Measurements from ENCODE around the gene ADORA2B.
"Not testable (repeated sequence)": the region's sequence is repeated elsewhere in the genome, so short reads cannot be mapped to it uniquely, and the experiment has no call there.

Gene ADORA2B

GRCh38 chr17:15944759-15945526 is at the start of gene ADORA2B:
ADORA2B (plus strand) TSS chr17:15945130; CDS start chr17:15945249, 119 bp downstream.
- no peak for FAIRE-seq

DNA sequence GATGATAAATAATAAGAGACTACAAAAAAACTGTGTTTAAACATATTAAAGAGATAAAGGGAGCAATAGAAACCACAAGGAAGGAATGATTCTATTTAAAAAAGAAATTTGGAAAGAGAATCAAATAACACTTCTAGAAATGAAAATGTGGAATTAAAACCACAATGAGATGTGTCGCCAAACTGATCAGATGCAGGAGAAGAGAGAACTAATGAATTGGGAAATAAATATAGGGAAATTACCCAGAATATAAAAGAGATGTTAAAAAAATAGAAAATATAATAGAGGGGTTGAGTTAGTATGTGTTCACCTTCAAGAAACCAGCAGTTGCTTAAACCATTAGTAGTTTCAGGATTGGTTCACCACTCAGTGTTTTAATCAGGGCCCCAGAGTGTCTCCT is 48.7 kb upstream of the ADORA2B start:
- no peak for FAIRE-seq

DNA sequence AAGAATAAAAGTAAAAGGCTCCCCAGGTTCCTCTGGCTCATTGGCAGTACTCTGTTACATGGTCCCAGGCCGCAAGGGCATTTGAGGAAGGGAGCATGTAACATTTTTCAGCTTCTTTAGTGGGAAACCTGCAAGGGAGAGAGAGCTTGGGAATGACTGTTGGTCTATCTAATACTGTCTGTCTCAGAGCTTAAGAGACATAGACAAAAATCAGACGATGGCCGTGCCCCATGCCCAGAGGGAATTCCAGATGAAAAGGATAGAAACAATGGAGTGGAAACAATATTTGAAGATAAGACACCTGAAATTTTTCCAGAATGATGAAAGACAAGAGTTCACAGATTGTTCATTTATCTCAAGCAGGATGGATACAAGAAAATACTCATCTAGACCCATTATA is 48.1 kb upstream of the ADORA2B start:
- FAIRE-seq, result no peak

DNA sequence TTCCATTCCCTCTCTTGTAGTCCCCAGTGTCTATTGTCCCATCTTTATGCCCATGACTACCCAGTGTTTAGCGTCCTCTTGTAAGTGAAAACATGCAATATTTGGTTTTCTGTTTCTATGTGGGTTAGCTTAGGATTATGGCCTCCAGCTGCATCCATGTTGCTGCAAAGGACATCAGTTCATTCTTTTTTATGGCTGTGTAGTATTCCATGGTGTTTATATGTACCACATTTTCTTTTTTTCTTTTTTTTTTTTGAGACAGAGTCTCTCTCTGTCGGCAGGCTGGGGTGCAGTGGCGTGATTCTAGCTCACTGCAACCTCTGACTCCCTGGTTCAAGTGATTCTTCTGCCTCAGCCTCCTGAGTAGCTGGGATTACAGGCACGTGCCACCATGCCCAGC is 45.3 kb upstream of the ADORA2B start:
- FAIRE-seq, result not testable (repeated sequence)

- no peak for FAIRE-seq
These were observed 44.1 kb upstream of the ADORA2B start for GRCh38 chr17:15900871-15901270.

DNA sequence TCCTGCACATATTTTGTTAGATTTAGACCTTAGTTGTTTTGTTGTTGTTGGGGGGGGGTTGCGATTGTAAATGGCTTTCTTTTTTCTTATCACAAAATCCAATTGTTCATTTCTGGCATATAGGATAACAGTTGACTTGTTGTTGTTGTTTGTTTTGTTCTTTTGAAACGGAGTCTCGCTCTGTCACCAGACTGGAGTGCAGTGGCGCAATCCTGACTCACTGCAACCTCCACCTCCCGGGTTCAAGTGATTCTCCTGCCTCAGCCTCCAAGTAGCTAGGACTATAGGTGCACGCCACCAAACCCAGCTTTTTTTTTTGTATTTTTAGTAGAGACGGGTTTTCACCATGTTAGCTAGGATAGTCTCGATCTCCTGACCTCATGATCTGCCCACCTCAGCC is 39.7 kb upstream of the ADORA2B start:
- FAIRE-seq, result not testable (repeated sequence)

DNA sequence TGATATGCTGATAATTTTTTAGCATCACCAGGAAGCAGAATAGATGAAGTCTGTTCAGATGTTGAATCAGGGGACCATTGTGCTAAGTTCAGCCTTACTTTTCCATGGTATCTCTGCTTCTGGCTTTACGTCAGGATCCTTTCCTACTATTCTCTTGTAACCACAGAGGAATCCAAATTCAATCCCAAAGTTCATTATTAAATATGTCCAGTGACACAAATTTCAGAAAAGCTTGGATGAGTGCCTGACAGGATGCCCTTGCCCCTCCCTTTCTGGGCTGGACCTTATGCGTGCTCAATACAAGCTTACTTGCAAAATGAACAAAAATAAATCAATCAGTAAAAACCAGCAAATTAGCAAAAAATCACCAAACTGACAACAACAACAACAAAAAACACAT is 37.6 kb upstream of the ADORA2B start:
- FAIRE-seq, result no peak

DNA sequence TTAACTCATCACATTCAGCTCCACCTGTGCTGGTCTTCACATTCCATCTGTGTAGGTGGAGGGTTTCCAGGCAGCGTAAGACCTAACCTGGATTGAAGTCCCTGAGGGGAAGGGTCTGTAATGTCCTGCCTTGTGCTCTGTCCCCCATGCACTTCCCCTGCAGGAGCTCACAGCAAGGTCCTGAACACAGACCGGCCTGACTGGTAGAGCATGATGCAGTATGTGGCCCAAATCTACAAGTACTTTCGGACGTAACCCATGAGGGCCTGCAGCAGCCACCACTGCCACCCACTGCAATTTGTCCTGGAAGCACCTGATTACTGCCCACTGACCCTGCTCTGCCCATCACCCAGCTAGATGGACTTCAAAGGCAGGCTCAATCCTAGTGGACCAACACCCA is 36.6 kb upstream of the ADORA2B start:
- FAIRE-seq, result no peak

DNA sequence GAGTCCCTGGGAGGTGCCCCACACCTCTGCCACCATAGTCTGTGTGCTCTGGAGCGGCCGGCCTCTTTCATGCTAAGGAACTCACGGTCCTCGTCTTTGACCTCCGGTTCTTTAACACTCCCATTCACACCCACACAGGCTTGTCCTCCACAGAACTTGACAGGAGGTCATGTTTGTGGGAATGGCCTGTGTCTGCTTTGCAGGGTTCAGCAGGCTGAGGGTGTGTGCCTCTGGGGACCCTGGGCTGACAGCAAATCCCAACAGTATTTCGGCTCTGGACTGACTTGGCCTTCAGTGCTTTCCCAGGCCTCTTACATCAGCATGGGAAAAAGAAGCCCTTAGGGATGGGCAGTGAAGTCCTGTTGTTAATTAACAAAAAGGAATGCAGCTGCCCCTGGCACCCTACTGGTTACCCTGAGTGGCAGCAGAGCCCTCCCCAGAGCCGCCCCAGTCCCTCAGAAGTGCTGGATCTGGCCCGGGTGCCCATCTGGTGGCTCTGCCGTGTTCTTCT is 35.4 kb upstream of the ADORA2B start:
- no peak for FAIRE-seq

- no peak for FAIRE-seq
These were observed 34.1 kb upstream of the ADORA2B start for GRCh38 chr17:15910791-15911190.

GRCh38 chr17:15911701-15912100 is 33.2 kb upstream of the ADORA2B start:
- not testable (repeated sequence) for FAIRE-seq

GRCh38 chr17:15912416-15912955 is 32.4 kb upstream of the ADORA2B start:
- no peak for FAIRE-seq

DNA sequence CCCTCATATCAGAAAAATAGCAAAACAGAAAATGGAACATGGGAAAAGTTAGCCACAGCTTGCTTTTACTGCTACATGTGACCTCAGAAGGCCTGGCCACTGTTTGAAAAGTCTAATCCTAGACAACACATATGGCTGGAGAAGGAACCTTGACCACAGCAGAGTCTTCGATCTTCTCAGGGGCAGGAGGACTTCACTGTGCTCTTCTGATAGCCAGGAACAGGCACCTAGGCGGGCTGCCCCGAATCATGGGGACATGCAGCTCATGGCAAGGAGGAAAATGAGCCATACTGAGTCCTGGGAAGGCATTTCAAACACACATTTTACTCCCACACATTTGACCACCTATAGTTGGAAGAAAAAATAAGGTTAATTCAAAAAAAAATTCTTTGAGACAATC is 31.1 kb upstream of the ADORA2B start:
- no peak for FAIRE-seq

DNA sequence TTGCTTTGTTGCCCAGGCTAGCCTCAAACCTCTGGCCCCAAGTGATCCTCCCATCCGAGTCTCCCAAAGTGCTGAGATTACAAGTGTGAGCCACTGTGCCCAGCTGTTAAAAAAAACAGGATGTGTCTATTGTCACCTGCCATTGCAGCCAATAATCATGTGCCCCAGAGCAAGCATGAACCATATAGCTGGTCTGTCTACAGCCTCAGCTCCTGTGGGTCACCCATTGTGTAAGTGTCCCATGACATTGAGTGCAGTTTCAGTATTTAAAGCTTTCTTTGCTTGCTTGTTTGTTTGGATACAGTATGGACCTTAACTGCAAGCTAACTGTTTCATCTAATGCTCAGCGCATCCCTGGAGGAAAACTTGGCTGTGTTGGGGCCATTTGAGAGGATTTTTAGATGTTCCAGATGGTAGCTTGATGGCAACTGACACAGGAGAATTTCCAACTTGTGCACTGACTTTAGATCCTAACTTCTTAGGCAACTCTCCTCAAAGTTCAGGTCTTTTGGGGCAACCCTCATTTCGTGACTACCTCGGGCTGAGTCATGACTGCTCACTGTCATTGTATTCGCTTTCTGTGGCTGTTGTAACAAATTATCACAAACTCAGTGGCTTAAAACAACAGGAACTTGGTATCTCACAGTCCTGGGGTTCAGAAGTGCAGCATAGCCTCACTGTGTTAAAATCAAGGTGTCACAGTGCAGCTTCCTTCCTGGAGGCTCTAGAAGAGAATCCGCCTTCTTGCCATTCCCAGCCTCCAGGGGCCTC is 30.3 kb upstream of the ADORA2B start:
- no peak for FAIRE-seq

- no peak for FAIRE-seq
These were observed 29.0 kb upstream of the ADORA2B start for GRCh38 chr17:15915961-15916360.

DNA sequence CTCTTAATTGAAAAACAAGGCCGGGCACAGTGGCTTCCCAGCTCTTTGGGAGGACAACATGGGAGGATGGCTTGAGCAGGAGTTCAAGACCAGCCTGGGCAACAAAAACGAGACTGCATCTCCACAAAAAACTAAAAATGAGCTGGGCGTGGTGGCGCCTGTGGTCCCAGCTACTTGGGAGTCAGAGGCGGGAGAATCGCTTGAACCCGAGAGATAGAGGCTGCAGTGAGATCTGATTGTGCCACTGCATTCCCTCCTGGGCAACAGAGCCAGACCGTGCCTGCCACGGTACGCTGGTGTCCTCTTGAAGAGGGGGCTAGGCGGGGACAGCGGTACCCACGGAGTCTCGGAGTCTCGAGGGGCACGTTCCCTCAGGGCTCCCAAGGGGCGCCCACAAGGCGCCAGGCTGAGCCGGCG is 27.9 kb upstream of the ADORA2B start:
- FAIRE-seq, result no peak

- no peak for FAIRE-seq
These were observed 27.4 kb upstream of the ADORA2B start for GRCh38 chr17:15917438-15918027.

DNA sequence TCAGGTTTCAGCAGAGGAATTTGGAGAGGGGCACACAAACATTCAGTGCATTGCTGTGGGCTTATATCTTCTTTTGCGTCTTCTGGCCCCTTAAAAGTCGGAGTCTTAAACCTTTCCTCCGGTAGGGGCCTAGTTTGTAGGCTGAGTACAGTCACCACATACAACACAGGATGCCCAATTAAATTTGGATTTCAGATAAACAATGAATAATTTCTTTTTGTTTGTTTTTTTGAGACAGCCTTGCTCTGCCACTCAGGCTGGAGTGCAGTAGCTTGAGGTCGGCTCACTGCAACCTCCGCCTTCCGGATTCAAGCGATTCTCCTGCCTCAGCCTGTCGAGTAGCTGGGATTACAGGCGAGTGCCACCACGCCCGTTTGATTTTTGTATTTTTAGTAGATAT is 26.7 kb upstream of the ADORA2B start:
- no peak for FAIRE-seq

- FAIRE-seq, result no peak
These were observed 26.2 kb upstream of the ADORA2B start for GRCh38 chr17:15918661-15919259.

- no peak for FAIRE-seq
These were observed 25.5 kb upstream of the ADORA2B start for GRCh38 chr17:15919466-15919865.

- no peak for FAIRE-seq
These were observed 24.1 kb upstream of the ADORA2B start for GRCh38 chr17:15920758-15921239.

DNA sequence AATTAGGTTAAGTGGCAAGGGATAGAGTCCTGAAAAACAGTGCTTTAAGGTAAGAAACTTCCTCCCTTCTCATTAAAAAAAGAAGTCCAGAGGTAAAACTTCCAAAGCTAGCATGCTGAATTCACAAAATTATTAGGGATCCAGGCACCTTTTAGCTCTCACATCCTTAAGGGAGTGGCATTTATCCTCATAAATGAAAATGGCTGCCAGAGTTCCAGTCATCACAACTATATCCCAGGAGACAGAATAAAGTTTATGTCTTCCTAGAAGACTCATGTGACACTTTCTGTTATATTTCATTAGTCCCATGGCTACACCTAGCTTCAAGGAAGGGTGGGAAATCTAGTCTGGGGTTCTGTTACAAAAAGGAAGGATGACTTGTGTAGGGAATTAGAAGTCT is 23.3 kb upstream of the ADORA2B start:
- no peak for FAIRE-seq

DNA sequence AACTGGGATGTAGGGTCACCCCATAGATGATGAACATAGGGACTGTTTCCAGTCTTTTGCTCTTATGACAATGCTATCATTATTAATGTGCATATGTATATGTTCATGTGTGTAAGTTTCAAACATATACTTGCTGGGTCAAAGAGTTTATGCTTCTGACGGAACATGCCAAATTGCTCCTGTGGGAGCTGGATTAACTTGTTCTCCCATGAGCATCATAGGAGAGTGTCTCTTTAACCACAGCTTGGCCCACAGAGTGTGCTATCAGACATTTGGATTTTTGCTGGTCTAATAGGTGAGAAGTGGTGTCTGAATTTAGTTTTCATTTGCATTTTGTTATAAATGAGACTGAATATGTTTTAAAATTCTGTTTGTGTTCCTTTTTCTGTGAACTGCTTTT is 22.3 kb upstream of the ADORA2B start:
- no peak for FAIRE-seq

Data from endometrium (tissue), 2 donors.